Esophagus (tissue), 2 donors: ENCODE data around the gene CTRB2. TPM values are rescaled to one million over a fixed set of nuclear protein-coding genes. Genes with fewer than 3 reads are reported as not detected.
A peak's percentile ranks its signal among the peaks of the same experiment; 100 is the strongest.

ENCODE experiments used
- H3K27ac ChIP-seq, 2 donors: one replicate each; pipeline ENCODE4 v1.5.1; 2013; ENCODE audit warnings: low read depth in 2 of 2, mild to moderate bottlenecking in 2 of 2, inconsistent platforms in 1 of 2, low read length in 1 of 2, moderate library complexity in 1 of 2
- H3K27me3 ChIP-seq, 2 donors: one replicate each; pipeline ENCODE4 v1.6.1; 2013; ENCODE audit warnings: low read length in 2 of 2, control low read depth in 1 of 2, mild to moderate bottlenecking in 1 of 2; ENCODE audit not compliant: insufficient read depth in 2 of 2, control insufficient read depth in 1 of 2
- H3K36me3 ChIP-seq, 2 donors: one replicate each; pipeline ENCODE4 v1.6.1; 2013; ENCODE audit warnings: low read length in 1 of 2; ENCODE audit not compliant: control insufficient read depth in 2 of 2, insufficient read depth in 2 of 2
- H3K4me1 ChIP-seq, 2 donors: one replicate each; pipeline ENCODE4 v1.6.1; 2013; ENCODE audit warnings: low read length in 1 of 2; ENCODE audit not compliant: control insufficient read depth in 2 of 2, insufficient read depth in 2 of 2
- H3K4me3 ChIP-seq, 2 donors: one replicate each; pipeline ENCODE4 v1.5.1; 2013; ENCODE audit warnings: low read length in 2 of 2, mild to moderate bottlenecking in 2 of 2, low read depth in 1 of 2, moderate library complexity in 1 of 2
- H3K9me3 ChIP-seq, 2 donors: one replicate each; pipeline ENCODE4 v1.6.1; 2013; ENCODE audit warnings: mild to moderate bottlenecking in 2 of 2, low read depth in 1 of 2, low read length in 1 of 2, moderate library complexity in 1 of 2; ENCODE audit not compliant: control insufficient read depth in 2 of 2, insufficient read depth in 1 of 2
- WGBS, 2 donors: extraction: QIAGEN DNeasy Blood & Tissue Kit; methylation state at CpG; one replicate each; pipeline ENCODE4 v1.1.7; 2013; 5-methylcytosine and 5-hydroxymethylcytosine counted together
- polyA plus RNA-seq, 2 donors: library from polyadenylated mRNA; stranded (reverse); fragments of 200-250 nt; gene quantifications; one replicate each; pipeline ENCODE4 v1.2.3, GENCODE V29; 2013
- donor health status: healthy with polysubstance abuse.
- donor health status: Bipolar disorder and iron deficiency.

Gene CTRB2
- polyA plus RNA-seq, 2 donors = 0.35 to 1.7 TPM

GRCh38 chr16:75249441-75249840 lies 42.5 kb upstream of the CTRB2 start:
- no peaks in the 10 kb centered on the region for H3K27me3 ChIP-seq
- peaks cover 25 to 61% of the 10 kb centered on the region in 2 donors for H3K4me1 ChIP-seq
- H3K36me3 ChIP-seq = peaks cover 0 to 4% of the 10 kb centered on the region in 2 donors
- peak overlapping the region in 1 of 2 donors; percentile 90 for H3K4me3 ChIP-seq
- H3K27ac ChIP-seq = peak overlapping the region; percentile 87 to 89
- WGBS, 2 donors = 70 to 73% methylated on average over 5 of the region's 5 CpGs
- no peaks in the 10 kb centered on the region for H3K9me3 ChIP-seq

DNA sequence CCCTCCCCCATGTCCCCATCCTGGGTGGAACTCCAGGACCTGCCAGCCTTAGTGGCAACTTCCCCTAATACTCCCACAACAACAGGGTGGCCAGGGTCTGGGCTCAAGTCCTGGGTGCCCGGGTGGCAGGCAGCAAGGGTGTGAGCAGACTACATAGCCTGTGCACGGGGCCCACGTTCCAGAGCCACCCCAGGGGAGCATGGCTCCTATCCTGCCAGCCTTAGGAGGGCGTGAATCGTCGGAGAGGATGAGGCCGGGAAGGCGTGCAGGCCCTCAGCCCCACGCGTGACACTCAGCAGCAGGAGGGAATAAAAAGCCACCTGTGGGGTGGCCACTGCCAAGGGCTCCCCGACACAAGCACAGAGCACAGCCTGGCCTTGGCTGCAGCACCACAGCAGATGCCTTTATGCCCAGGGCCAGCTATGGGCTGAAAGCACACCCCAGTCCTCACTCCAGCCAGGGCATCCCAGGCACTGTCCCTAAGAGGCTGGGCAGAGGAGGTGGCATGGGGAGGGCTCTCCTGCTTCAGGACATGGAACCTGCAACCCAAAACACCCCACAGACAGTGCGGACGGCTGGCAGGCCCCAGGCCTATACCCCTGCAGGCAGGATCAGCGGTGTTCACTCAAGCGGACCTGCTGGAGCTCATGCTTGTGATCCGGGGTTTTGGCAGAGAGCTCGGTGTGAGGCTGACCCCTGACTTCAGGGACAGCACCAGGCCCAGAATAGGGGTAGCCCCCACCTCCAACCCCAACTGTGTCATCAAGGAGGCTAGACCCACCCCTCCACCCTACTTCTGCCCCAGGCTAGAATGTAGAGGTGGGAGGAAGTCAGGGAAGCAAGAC lies 41.8 kb upstream of the CTRB2 start:
- H3K4me3 ChIP-seq = peak overlapping the region in 1 of 2 donors; percentile 4
- H3K4me1 ChIP-seq = peaks cover 24 to 61% of the 10 kb centered on the region in 2 donors
- H3K27ac ChIP-seq = peak overlapping the region in 1 of 2 donors; percentile 13
- H3K36me3 ChIP-seq = peaks cover 0 to 5% of the 10 kb centered on the region in 2 donors
- no peaks in the 10 kb centered on the region for H3K27me3 ChIP-seq
- 59 to 62% methylated on average over 17 of the region's 17 CpGs for WGBS, 2 donors
- H3K9me3 ChIP-seq = no peaks in the 10 kb centered on the region

DNA sequence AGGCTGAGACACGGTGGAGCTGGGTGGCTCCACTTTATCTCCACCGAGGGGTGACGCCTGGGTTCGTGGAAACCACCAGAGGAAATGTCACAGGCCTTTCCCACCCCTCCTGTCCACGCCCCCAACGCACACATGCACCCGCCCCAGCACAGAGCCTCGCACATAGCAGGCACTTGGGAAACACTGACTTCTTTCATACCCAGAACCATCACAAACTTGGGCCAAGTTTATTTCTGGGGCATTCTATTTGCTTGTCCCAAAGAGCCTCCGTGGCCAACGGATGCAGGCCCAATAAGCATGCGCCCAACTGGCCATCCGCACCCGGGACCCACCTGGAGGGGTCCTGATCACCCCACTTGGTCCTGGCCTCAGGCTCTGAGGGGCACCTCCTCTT lies 41.2 kb upstream of the CTRB2 start:
- peaks cover 0 to 6% of the 10 kb centered on the region in 2 donors for H3K36me3 ChIP-seq
- H3K9me3 ChIP-seq = no peaks in the 10 kb centered on the region
- WGBS, 2 donors = 62 to 64% methylated on average over 13 of the region's 13 CpGs
- H3K27ac ChIP-seq = peak overlapping the region in 1 of 2 donors; percentile 13
- H3K4me1 ChIP-seq = peaks cover 23 to 58% of the 10 kb centered on the region in 2 donors
- H3K27me3 ChIP-seq = no peaks in the 10 kb centered on the region
- H3K4me3 ChIP-seq = no peak overlapping the region

DNA sequence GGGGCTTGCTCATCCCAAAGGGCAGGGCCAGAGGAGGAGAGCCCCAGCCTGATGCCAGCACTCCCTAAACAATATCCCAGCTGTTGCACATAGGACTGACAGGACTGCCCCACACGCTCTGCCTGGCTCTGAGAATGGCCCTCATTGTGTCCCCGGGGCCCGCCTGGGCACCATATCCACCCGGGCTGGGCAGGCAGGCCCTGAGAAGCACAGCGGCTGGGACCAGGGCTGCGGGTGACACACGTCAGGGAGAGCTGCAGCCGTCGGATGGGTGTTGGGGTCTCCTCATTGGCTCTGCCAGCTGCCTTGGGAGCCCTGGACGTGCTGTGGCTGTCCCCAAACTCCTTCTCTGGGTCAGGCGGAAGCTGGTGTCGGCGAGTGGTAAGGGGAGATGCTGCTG lies 40.3 kb upstream of the CTRB2 start:
- Histone ChIP-seq H3K27ac (peak overlapping the region; percentile 11 to 38), H3K9me3 (no peaks in the 10 kb centered on the region), H3K27me3 (no peaks in the 10 kb centered on the region), H3K4me3 (no peak overlapping the region), H3K36me3 (peaks cover under 1 to 10% of the 10 kb centered on the region in 2 donors), H3K4me1 (peaks cover 19 to 51% of the 10 kb centered on the region in 2 donors)
- WGBS, 2 donors = 82 to 83% methylated on average over 13 of the region's 13 CpGs

DNA sequence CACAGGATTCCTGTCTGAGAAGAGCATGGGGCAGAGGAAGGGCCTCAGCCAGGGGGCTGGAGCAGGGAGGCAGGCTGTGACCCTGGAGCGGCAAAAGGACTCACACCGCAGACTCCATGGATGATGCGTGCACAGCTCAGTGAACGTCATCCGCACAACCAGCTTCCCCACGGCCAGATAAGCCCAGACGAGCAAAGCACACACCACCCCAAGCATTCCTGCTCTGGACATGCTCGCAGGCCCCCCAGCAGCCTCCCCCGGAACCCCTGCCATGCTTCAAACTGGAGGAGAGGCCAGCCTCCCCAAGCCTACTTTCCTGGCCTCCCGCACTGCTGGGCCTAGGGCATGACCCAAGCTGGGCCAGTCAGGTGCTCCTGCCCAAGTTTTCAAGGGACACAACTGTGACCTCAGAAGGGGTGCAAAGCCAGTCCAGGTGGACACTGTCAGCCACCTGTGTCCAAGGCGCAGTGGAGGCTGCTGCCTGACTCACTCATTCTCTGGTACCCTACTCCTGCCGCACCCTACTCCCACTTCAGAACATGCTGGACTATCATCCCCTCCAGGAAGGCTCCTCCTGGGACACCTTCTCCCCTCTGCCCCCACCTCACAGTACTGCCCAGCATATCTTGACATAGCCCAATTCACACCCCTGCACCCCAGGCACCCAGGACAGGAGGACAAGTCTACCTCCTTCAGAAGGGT lies 39.7 kb upstream of the CTRB2 start:
- 87 to 92% methylated on average over 12 of the region's 12 CpGs for WGBS, 2 donors
- Histone ChIP-seq H3K36me3 (peaks cover 4 to 16% of the 10 kb centered on the region in 2 donors), H3K27me3 (no peaks in the 10 kb centered on the region), H3K4me3 (no peak overlapping the region), H3K4me1 (peaks cover 19 to 47% of the 10 kb centered on the region in 2 donors), H3K27ac (peak overlapping the region; percentile 35 to 72), H3K9me3 (no peaks in the 10 kb centered on the region)

- Histone ChIP-seq H3K27me3 (no peaks in the 10 kb centered on the region), H3K9me3 (no peaks in the 10 kb centered on the region), H3K36me3 (peaks cover 4 to 26% of the 10 kb centered on the region in 2 donors), H3K27ac (peak overlapping the region; percentile 72 to 83), H3K4me3 (no peak overlapping the region), H3K4me1 (peaks cover 19 to 54% of the 10 kb centered on the region in 2 donors)
- 32 to 41% methylated on average over 20 to 25 of the region's 25 CpGs for WGBS, 2 donors
Observed at GRCh38 chr16:75244844-75245758, 38.1 kb upstream of the CTRB2 start.

DNA sequence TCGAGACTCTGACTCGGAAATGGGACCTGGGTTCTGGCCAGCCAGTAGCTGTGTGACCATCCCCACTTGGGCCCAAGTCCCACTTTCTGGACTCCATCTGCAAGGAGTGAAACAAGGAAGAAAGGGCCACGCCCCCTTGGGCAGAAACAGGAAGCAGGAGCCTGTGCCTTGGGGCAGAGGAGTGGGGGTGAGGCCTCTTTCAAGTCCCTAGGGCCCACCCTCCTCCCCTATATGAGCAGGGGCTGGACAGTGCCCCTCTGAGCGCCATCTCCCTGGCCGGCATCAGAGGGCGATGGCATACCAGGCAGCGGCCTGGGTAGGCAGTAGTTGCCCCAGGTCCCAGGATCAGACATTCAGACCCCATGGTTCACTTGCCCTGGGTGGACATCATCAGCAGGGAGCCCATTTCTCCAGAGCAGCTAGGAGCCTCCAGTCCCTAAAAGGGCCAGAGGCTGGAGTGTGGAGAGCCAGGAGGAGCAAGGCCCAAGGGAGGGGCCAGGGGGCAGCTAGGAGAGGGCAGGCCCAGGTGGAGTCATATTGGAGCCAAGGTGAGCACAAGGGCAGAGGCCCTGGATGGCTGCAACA lies 37.4 kb upstream of the CTRB2 start:
- H3K4me3 ChIP-seq = no peak overlapping the region
- peak overlapping the region; percentile 65 to 72 for H3K27ac ChIP-seq
- H3K4me1 ChIP-seq = peaks cover 16 to 51% of the 10 kb centered on the region in 2 donors
- no peaks in the 10 kb centered on the region for H3K9me3 ChIP-seq
- 64 to 66% methylated on average over 7 of the region's 7 CpGs for WGBS, 2 donors
- no peaks in the 10 kb centered on the region for H3K27me3 ChIP-seq
- H3K36me3 ChIP-seq = peaks cover 4 to 26% of the 10 kb centered on the region in 2 donors

DNA sequence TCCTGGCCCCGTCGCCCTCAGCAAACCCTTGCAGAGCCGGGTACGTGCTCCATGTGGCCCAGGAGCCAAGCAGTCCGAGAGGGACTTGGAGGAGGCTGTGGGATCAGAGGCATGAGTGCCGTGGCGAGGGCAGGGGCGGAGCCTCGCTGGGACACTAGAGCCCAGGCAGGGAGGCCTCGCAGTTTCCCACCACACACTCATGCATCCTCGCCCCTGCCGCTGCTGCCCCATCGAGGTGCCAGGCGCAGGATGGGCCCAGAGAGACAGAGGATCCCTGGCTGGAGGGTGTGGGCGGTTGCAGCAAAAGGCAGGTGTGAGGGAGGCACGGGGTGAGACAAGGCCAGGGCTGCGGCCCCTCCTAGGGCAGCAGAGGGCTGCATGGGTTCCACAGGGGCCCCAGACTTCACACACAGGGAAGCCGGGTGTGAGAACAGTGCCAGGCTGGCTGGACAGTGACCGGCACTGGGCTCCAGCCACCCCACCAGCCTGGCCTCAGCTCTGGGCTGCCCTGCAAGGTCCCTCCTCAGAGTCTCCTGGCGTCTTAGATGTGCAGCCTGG lies 36.8 kb upstream of the CTRB2 start:
- Histone ChIP-seq H3K27ac (peak overlapping the region; percentile 3 to 50), H3K36me3 (peaks cover 4 to 26% of the 10 kb centered on the region in 2 donors), H3K9me3 (no peaks in the 10 kb centered on the region), H3K4me3 (no peak overlapping the region), H3K4me1 (peaks cover 15 to 52% of the 10 kb centered on the region in 2 donors), H3K27me3 (no peaks in the 10 kb centered on the region)
- WGBS, 2 donors = 61 to 65% methylated on average over 20 of the region's 20 CpGs
